Measurements from ENCODE around the gene MIEN1. TPM values are rescaled to one million over a fixed set of nuclear protein-coding genes. Genes with fewer than 3 reads are reported as not detected.

The MIEN1 gene
- total and polyA plus RNA-seq, 2 of the 13 experiments (the other 11 are each of a cell fraction or from before 2014, with no cell fraction given): 40.6 to 56.6 TPM

- no peak for TF ChIP-seq ZNF329 (CRISPR knock-in tag; IDR thresholded peaks at IDR 0.05; ENCODE audit: low read depth)
- no peak for TF ChIP-seq ZNF841 (CRISPR knock-in tag; IDR thresholded peaks at IDR 0.05; ENCODE audit: borderline replicate concordance)
- TF ChIP-seq ELF4 (CRISPR knock-in tag; IDR thresholded peaks at IDR 0.05; ENCODE audit: borderline replicate concordance): peak; percentile 84; the same call in 1 of the 2 replicates
- TF ChIP-seq ZBTB2 (CRISPR knock-in tag; IDR thresholded peaks at IDR 0.05; ENCODE audit: low read depth): no peak; the same call in 1 of the 2 replicates
- TF ChIP-seq ZNF543 (CRISPR knock-in tag; IDR thresholded peaks at IDR 0.05): peak; percentile 22; the same call in 1 of the 2 replicates
- TF ChIP-seq ZNF781 (CRISPR knock-in tag; IDR thresholded peaks at IDR 0.05; ENCODE audit: borderline replicate concordance, not compliant biosample characterization): peak; percentile 91
- TF ChIP-seq ZNF644 (CRISPR knock-in tag; IDR thresholded peaks at IDR 0.05; ENCODE audit: low read depth): no peak
- TF ChIP-seq GPN1 (CRISPR knock-in tag; IDR thresholded peaks at IDR 0.05; ENCODE audit: borderline replicate concordance): no peak
- TF ChIP-seq ZNF879 (CRISPR knock-in tag; IDR thresholded peaks at IDR 0.05): peak; percentile 95; the same call in 1 of the 2 replicates
- peak; percentile 67 for TF ChIP-seq ISL2 (CRISPR knock-in tag; IDR thresholded peaks at IDR 0.05)
- TF ChIP-seq IKZF4 (CRISPR knock-in tag; IDR thresholded peaks at IDR 0.05; ENCODE audit: borderline replicate concordance, low read depth, not compliant biosample characterization): peak; percentile 45
- TF ChIP-seq TBX3 (IDR thresholded peaks at IDR 0.05; ENCODE audit: borderline replicate concordance): peak; percentile 33; the same call in 1 of the 2 replicates
- TF ChIP-seq TBX2 (CRISPR knock-in tag; IDR thresholded peaks at IDR 0.05; ENCODE audit: borderline replicate concordance): peak; percentile 98
- TF ChIP-seq ZFP37 (CRISPR knock-in tag; IDR thresholded peaks at IDR 0.05; ENCODE audit: borderline replicate concordance): peak; percentile 47; the same call in 1 of the 2 replicates
- TF ChIP-seq ZNF749 (CRISPR knock-in tag; IDR thresholded peaks at IDR 0.05; ENCODE audit: borderline replicate concordance): no peak
- no peak for TF ChIP-seq PLRG1 (conservative IDR thresholded peaks at IDR 0.05)
- TF ChIP-seq THRA (CRISPR knock-in tag; IDR thresholded peaks at IDR 0.05; ENCODE audit: borderline replicate concordance): peak; percentile 80
- peak; percentile 65; the same call in 1 of the 2 replicates for TF ChIP-seq NFKB2 (CRISPR knock-in tag; IDR thresholded peaks at IDR 0.05; ENCODE audit: borderline replicate concordance)
- TF ChIP-seq ATF6 (CRISPR knock-in tag; conservative IDR thresholded peaks at IDR 0.05): 0 out of 2 replicates have a peak, but pooled peaks have one; percentile 29
- peak; percentile 49 to 54; a peak in 3 of 4 replicates for TF ChIP-seq NR2F1 (CRISPR knock-in tag; IDR thresholded peaks at IDR 0.05)
- peak; percentile 64; the same call in 1 of the 2 replicates for TF ChIP-seq ZBTB1 (CRISPR knock-in tag; IDR thresholded peaks at IDR 0.05; ENCODE audit: borderline replicate concordance)
- peak; percentile 80 for TF ChIP-seq PHF5A (CRISPR knock-in tag; IDR thresholded peaks at IDR 0.05; ENCODE audit: low read depth, unreplicated experiment)
- TF ChIP-seq MXD3 (CRISPR knock-in tag; IDR thresholded peaks at IDR 0.05): peak; percentile 78; the same call in 1 of the 2 replicates
These were observed 8.9 kb upstream of the MIEN1 start (continued) for GRCh38 chr17:39738983-39739884.

All from HepG2 (cell line).